Fibroblast of villous mesenchyme (primary cell): Measurements from ENCODE around the gene PIK3R2. TPM values are rescaled to one million over a fixed set of nuclear protein-coding genes. Genes with fewer than 3 reads are reported as not detected.
"Not testable (repeated sequence)": the region's sequence is repeated elsewhere in the genome, so short reads cannot be mapped to it uniquely, and the experiment has no call there.

Experiments used
- DNase-seq: peaks from one replicate; pipeline ENCODE4 v3.0.0-alpha.2; 2010; ENCODE audit warnings: low read depth
- H3K4me3 ChIP-seq: 2 replicates; pipeline ENCODE4 v1.5.1; 2011; ENCODE audit warnings: low read depth, mild to moderate bottlenecking, low read length
- total RNA-seq: library from RNA; depleted of rRNA; stranded (reverse); fragments of >200 nt; gene quantifications from 2 replicates; pipeline ENCODE4 v1.2.3, GENCODE V29; 2012
- TF ChIP-seq, protein P1 (sequence below): IDR thresholded peaks from 2 replicates; pipeline ENCODE4 v1.5.1; 2012; ENCODE audit warnings: low read depth, mild to moderate bottlenecking, low read length; ENCODE audit not compliant: insufficient read depth

The PIK3R2 gene
- total RNA-seq, 1 donor: 30.7 TPM

DNA sequence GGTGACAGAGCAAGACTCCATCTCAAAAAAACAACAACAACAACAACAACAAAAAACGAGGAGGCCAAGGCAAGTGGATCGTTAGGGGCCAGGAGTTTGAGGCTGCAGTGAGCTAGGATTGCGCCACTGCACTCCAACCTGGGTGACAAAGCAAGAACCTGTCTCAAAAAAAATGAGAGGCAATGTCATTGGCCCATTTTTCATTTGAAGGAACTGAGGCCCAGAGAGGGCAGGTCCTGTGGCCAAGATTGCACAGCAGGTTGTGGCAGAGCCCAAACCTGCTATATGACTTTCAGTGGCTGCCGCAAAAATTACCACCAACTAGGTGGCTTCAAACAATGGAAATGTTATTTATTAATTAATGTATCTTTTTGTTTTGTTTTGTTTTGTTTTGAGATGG, 5.5 kb downstream of the PIK3R2 start:
- no peak overlapping the region for H3K4me3 ChIP-seq
- TF ChIP-seq, protein P1, sequence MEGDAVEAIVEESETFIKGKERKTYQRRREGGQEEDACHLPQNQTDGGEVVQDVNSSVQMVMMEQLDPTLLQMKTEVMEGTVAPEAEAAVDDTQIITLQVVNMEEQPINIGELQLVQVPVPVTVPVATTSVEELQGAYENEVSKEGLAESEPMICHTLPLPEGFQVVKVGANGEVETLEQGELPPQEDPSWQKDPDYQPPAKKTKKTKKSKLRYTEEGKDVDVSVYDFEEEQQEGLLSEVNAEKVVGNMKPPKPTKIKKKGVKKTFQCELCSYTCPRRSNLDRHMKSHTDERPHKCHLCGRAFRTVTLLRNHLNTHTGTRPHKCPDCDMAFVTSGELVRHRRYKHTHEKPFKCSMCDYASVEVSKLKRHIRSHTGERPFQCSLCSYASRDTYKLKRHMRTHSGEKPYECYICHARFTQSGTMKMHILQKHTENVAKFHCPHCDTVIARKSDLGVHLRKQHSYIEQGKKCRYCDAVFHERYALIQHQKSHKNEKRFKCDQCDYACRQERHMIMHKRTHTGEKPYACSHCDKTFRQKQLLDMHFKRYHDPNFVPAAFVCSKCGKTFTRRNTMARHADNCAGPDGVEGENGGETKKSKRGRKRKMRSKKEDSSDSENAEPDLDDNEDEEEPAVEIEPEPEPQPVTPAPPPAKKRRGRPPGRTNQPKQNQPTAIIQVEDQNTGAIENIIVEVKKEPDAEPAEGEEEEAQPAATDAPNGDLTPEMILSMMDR: no peak
- DNase-seq: no peak

DNA sequence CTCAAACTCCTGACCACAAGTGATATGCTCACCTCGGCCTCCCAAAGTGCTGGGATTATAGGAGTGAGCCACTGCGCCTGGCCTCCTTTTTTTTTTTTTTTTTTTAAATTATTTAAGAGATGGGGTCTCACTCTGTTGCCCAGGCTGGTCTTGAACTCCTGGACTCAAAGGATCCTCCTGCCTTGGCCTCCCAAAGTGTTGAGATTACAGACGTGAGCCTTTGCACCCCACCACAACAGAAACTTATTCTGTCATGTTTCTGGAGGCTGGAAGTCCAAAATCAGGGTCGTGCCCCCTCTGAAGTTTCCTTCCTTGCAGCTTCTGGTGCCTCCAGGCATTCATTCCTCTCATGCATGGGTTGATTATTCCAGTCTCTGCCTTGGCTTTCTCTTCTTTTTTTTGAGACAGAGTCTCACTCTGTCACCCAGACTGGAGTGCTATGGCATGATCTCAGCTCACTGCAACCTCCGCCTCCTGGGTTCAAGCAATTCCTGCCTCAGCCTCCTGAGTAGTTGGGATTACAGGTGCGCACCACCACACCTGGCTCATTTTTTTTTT, 6.2 kb downstream of the PIK3R2 start:
- not testable (repeated sequence) for DNase-seq, H3K4me3 ChIP-seq

DNA sequence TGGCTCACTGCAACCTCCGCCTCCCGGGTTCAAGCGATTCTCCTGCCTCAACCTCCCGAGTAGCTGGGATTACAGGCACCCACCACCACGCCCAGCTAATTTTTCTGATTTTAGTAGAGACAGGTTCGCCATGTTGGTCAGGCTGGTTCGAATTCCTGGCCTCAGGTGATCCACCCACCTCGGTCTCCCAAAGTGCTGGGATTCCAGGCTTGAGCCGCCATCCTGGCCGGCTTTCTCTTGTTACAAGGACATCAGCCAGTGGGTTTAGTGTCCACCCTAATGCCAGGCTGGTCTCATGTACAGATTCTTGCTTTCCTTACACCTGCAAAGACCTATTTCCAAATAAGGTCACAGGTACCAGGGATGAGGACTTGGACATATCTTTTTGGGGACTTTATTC, 6.8 kb downstream of the PIK3R2 start:
- no peak for DNase-seq
- TF ChIP-seq, protein P1: no peak
- H3K4me3 ChIP-seq: no peak overlapping the region

DNA sequence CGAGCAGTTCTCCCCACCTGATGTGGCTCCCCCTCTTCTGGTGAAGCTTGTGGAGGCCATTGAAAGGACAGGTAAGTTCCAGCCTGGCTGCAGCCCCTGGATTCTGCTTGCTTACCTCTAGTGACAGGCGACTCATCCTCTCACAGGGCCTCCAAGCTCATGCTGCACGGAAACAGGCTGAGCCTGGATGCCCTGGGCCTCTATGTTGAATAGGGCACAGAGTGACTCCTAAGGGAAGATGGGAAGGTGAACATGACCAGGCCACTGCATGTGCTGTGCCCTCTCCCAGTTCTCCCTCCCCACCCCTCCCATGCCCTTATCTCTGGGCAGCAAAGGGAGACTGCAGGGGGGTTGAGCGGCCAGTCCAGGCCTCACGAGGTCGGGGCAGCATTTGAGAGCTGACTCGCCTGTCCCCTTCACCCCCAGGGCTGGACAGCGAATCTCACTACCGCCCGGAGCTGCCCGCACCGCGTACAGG, 7.6 kb downstream of the PIK3R2 start:
- no peak overlapping the region for H3K4me3 ChIP-seq

DNA sequence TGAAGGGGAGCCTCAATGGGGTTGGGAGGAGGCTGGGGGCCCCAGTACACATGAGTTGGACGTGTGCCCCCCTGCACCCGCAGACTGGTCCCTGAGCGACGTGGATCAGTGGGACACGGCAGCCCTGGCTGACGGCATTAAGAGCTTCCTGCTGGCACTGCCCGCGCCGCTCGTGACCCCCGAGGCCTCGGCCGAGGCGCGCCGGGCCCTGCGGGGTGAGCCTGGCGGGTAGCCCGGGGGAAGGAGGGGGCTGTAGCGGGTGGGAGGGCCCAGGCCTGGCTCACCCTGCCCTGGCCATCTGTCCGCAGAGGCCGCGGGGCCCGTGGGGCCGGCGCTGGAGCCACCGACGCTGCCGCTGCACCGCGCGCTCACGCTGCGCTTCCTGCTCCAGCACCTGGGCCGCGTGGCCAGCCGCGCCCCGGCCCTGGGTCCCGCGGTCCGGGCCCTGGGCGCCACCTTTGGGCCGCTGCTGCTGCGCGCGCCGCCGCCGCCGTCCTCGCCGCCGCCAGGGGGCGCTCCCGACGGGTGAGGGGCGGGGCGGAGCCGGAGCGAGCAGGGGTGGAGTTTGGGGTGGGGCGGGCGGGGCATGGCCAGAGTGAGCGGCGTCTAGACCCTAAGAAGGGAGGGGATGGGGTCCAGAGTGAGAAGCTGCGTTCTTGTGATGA, 8.1 kb downstream of the PIK3R2 start:
- no peak overlapping the region for H3K4me3 ChIP-seq
- TF ChIP-seq, protein P1: peak; percentile 32
- DNase-seq: peak; percentile 63

More for the DNA sequence above, 7.6 kb downstream of the PIK3R2 start:
- TF ChIP-seq, protein P1: no peak
- no peak for DNase-seq

DNA sequence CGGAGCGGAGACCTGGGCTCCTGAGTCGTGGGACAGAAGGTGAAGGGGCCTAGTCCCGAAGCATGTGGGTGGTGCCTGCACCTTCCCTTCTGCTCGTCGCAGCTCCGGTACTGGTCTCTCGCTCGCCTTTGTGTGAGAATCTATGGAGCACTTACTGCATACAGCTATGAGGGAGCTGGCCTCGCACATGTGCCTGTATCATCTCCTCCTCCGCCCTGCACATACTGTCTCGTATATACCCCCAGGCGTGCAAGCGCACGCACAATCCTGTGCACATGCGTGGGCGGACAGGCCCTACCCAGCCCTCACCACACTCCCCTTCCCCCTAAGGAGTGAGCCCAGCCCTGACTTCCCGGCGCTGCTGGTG, 8.7 kb downstream of the PIK3R2 start:
- H3K4me3 ChIP-seq: peak overlapping the region; percentile 21
- TF ChIP-seq, protein P1: no peak
- DNase-seq: no peak

DNA sequence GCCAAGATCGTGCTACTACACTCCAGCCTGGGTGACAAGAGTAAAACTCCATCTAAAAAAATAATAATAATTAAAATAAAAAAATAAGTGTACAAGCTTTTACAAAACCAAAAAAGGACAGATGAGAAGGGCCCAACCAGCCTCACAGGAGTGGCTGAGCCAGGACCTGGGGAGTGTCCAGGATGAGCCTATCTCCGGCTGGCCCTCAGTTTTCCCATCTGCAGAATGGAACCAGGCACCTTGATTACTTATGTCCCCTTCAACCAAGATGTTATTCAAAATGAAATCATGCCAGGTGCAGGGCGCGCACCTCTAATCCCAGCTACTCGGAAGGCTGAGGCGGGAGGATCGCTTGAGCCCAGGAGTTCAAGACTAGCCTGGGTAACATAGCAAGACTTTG, 11.1 kb downstream of the PIK3R2 start:
- H3K4me3 ChIP-seq: no peak overlapping the region
- no peak for DNase-seq
- TF ChIP-seq, protein P1: no peak
